SJCRH30 (cell line): ENCODE measurements around the gene XPNPEP1. TPM values are rescaled to one million over a fixed set of nuclear protein-coding genes. Genes with fewer than 3 reads are reported as not detected.

Source experiments
- DNase-seq, 2 experiments: peaks; one replicate each; pipeline ENCODE4 v3.0.0-alpha.2; 2015 to 2020
- H3K27ac ChIP-seq: fragments of 250-450 bp; sonication (Bioruptor Pico); 2 replicates; pipeline ENCODE4 v1.5.1; 2020; ENCODE audit warnings: mild to moderate bottlenecking, moderate library complexity
- H3K27me3 ChIP-seq: fragments of 250-450 bp; sonication (Bioruptor Pico); 2 replicates; pipeline ENCODE4 v1.5.1; 2020; ENCODE audit warnings: mild to moderate bottlenecking, moderate library complexity
- H3K36me3 ChIP-seq: fragments of 250-450 bp; sonication (Bioruptor Pico); 2 replicates; pipeline ENCODE4 v1.5.1; 2020; ENCODE audit warnings: mild to moderate bottlenecking, moderate library complexity
- H3K4me1 ChIP-seq: fragments of 250-450 bp; sonication (Bioruptor Pico); 2 replicates; pipeline ENCODE4 v1.5.1; 2020; ENCODE audit warnings: mild to moderate bottlenecking, moderate library complexity
- H3K4me3 ChIP-seq: fragments of 250-450 bp; sonication (Bioruptor Pico); 2 replicates; pipeline ENCODE4 v1.5.1; 2020; ENCODE audit warnings: mild to moderate bottlenecking, moderate library complexity
- H3K9me3 ChIP-seq: fragments of 250-450 bp; sonication (Bioruptor Pico); replicated peaks from 2 replicates; pipeline ENCODE4 v1.5.1; 2020; ENCODE audit warnings: mild to moderate bottlenecking, moderate library complexity
- total RNA-seq: library from RNA; depleted of rRNA; stranded (reverse); fragments of >200 nt; shearing (Covaris generic); gene quantifications from 2 replicates; pipeline ENCODE4 v1.2.3, GENCODE V29; 2014

Gene XPNPEP1
- total RNA-seq, 1 experiment from 2014 or later: 112 TPM

GRCh38 chr10:109898666-109899355 lies 24.5 kb downstream of the XPNPEP1 start:
- Histone ChIP-seq H3K27me3 (no peaks in the 10 kb centered on the region), H3K9me3 (no peaks in the 10 kb centered on the region), H3K4me1 (peaks cover 18% of the 10 kb centered on the region), H3K36me3 (peaks cover 2% of the 10 kb centered on the region; the same call in 1 of the 2 replicates), H3K27ac (peak overlapping the region; percentile 70), H3K4me3 (no peak overlapping the region)
- peak; percentile 71 to 81 for DNase-seq

GRCh38 chr10:109898007-109898406 lies 25.3 kb downstream of the XPNPEP1 start:
- H3K4me3 ChIP-seq: no peak overlapping the region
- peak overlapping the region; percentile 70 for H3K27ac ChIP-seq
- no peaks in the 10 kb centered on the region for H3K27me3 ChIP-seq
- no peaks in the 10 kb centered on the region for H3K9me3 ChIP-seq
- peaks cover 7% of the 10 kb centered on the region; the same call in 1 of the 2 replicates for H3K36me3 ChIP-seq
- peaks cover 18% of the 10 kb centered on the region for H3K4me1 ChIP-seq
- no peak for DNase-seq

GRCh38 chr10:109895848-109896247 lies 27.5 kb downstream of the XPNPEP1 start:
- Histone ChIP-seq H3K4me3 (no peak overlapping the region), H3K9me3 (no peaks in the 10 kb centered on the region), H3K27ac (no peak overlapping the region), H3K27me3 (no peaks in the 10 kb centered on the region), H3K36me3 (peaks cover 10% of the 10 kb centered on the region; the same call in 1 of the 2 replicates), H3K4me1 (peaks cover 18% of the 10 kb centered on the region)
- DNase-seq: no peak

GRCh38 chr10:109895095-109895818 lies 28.1 kb downstream of the XPNPEP1 start:
- Histone ChIP-seq H3K36me3 (peaks cover 13% of the 10 kb centered on the region; the same call in 1 of the 2 replicates), H3K27ac (no peak overlapping the region), H3K9me3 (no peaks in the 10 kb centered on the region), H3K27me3 (no peaks in the 10 kb centered on the region), H3K4me1 (peaks cover 18% of the 10 kb centered on the region), H3K4me3 (no peak overlapping the region)
- DNase-seq: peak in 1 of 2 experiments; percentile 21

GRCh38 chr10:109894516-109894915 lies 28.8 kb downstream of the XPNPEP1 start:
- H3K9me3 ChIP-seq: no peaks in the 10 kb centered on the region
- H3K27me3 ChIP-seq: no peaks in the 10 kb centered on the region
- no peak overlapping the region for H3K4me3 ChIP-seq
- peaks cover 17% of the 10 kb centered on the region for H3K4me1 ChIP-seq
- no peak for DNase-seq
- H3K36me3 ChIP-seq: peaks cover 18% of the 10 kb centered on the region
- H3K27ac ChIP-seq: no peak overlapping the region

- DNase-seq: no peak
- Histone ChIP-seq H3K27ac (no peak overlapping the region), H3K4me1 (peaks cover 6% of the 10 kb centered on the region)
Measured at GRCh38 chr10:109893386-109893785, 29.9 kb downstream of the XPNPEP1 start.

GRCh38 chr10:109892931-109893330 lies 30.4 kb downstream of the XPNPEP1 start:
- no peak for DNase-seq
- no peak overlapping the region for H3K27ac ChIP-seq

More at GRCh38 chr10:109893386-109893785, 29.9 kb downstream of the XPNPEP1 start:
- Histone ChIP-seq H3K36me3 (peaks cover 23% of the 10 kb centered on the region), H3K9me3 (no peaks in the 10 kb centered on the region), H3K27me3 (no peaks in the 10 kb centered on the region), H3K4me3 (no peak overlapping the region)

GRCh38 chr10:109892117-109892516 lies 31.2 kb downstream of the XPNPEP1 start:
- Histone ChIP-seq H3K9me3 (no peaks in the 10 kb centered on the region), H3K27me3 (no peaks in the 10 kb centered on the region), H3K36me3 (peaks cover 27% of the 10 kb centered on the region), H3K4me3 (no peak overlapping the region), H3K27ac (no peak overlapping the region), H3K4me1 (no peaks in the 10 kb centered on the region)
- no peak for DNase-seq

More at GRCh38 chr10:109892931-109893330, 30.4 kb downstream of the XPNPEP1 start:
- Histone ChIP-seq H3K36me3 (peaks cover 27% of the 10 kb centered on the region), H3K4me1 (peaks cover 1% of the 10 kb centered on the region; the same call in 1 of the 2 replicates), H3K27me3 (no peaks in the 10 kb centered on the region), H3K4me3 (no peak overlapping the region), H3K9me3 (no peaks in the 10 kb centered on the region)

- H3K9me3 ChIP-seq: no peaks in the 10 kb centered on the region
- H3K27ac ChIP-seq: no peak overlapping the region
- H3K36me3 ChIP-seq: peaks cover 28% of the 10 kb centered on the region
- H3K27me3 ChIP-seq: no peaks in the 10 kb centered on the region
- H3K4me3 ChIP-seq: no peak overlapping the region
- no peaks in the 10 kb centered on the region for H3K4me1 ChIP-seq
- no peak for DNase-seq
Measured at GRCh38 chr10:109891105-109891504, 32.2 kb downstream of the XPNPEP1 start.

GRCh38 chr10:109889867-109890266 lies 33.4 kb downstream of the XPNPEP1 start:
- H3K27ac ChIP-seq: no peak overlapping the region
- H3K4me1 ChIP-seq: no peaks in the 10 kb centered on the region
- peaks cover 30% of the 10 kb centered on the region for H3K36me3 ChIP-seq
- no peak overlapping the region for H3K4me3 ChIP-seq
- H3K9me3 ChIP-seq: no peaks in the 10 kb centered on the region
- H3K27me3 ChIP-seq: no peaks in the 10 kb centered on the region
- no peak for DNase-seq

GRCh38 chr10:109887776-109888175 lies 35.5 kb downstream of the XPNPEP1 start:
- no peak for DNase-seq

GRCh38 chr10:109887243-109887642 lies 36.1 kb downstream of the XPNPEP1 start:
- H3K27me3 ChIP-seq: no peaks in the 10 kb centered on the region
- no peaks in the 10 kb centered on the region for H3K4me1 ChIP-seq
- no peak overlapping the region for H3K27ac ChIP-seq
- H3K4me3 ChIP-seq: no peak overlapping the region
- DNase-seq: no peak
- H3K36me3 ChIP-seq: peaks cover 31% of the 10 kb centered on the region
- H3K9me3 ChIP-seq: no peaks in the 10 kb centered on the region

More at GRCh38 chr10:109887776-109888175, 35.5 kb downstream of the XPNPEP1 start:
- Histone ChIP-seq H3K36me3 (peaks cover 29% of the 10 kb centered on the region), H3K27ac (no peak overlapping the region), H3K9me3 (no peaks in the 10 kb centered on the region), H3K4me1 (no peaks in the 10 kb centered on the region), H3K27me3 (no peaks in the 10 kb centered on the region), H3K4me3 (no peak overlapping the region)

- Histone ChIP-seq H3K27me3 (no peaks in the 10 kb centered on the region), H3K4me3 (no peak overlapping the region), H3K4me1 (no peaks in the 10 kb centered on the region), H3K36me3 (peaks cover 35% of the 10 kb centered on the region), H3K27ac (no peak overlapping the region), H3K9me3 (no peaks in the 10 kb centered on the region)
- DNase-seq: no peak
Measured at GRCh38 chr10:109886781-109887140, 36.5 kb downstream of the XPNPEP1 start.

- no peaks in the 10 kb centered on the region for H3K27me3 ChIP-seq
- H3K9me3 ChIP-seq: no peaks in the 10 kb centered on the region
- no peak for DNase-seq
- no peaks in the 10 kb centered on the region for H3K4me1 ChIP-seq
- H3K4me3 ChIP-seq: no peak overlapping the region
- no peak overlapping the region for H3K27ac ChIP-seq
- peaks cover 37% of the 10 kb centered on the region for H3K36me3 ChIP-seq
Measured at GRCh38 chr10:109886037-109886780, 37.1 kb downstream of the XPNPEP1 start.
